ENCODE results near the gene HS3ST3A1. TPM values are rescaled to one million over a fixed set of nuclear protein-coding genes. Genes with fewer than 3 reads are reported as not detected.

The HS3ST3A1 gene
- total and polyA plus RNA-seq, 4 donors: 0.40 to 6.5 (median 2.5) TPM

- Histone ChIP-seq H3K9ac (ENCODE audit: low read depth in 1 of 2, low read length in 2 of 2) (no peak overlapping the region), H3K4me3 (ENCODE audit: low read depth in 1 of 3, low read length in 3 of 3) (no peak overlapping the region), H3K4me1 (ENCODE audit: control insufficient read depth in 4 of 4, insufficient read depth in 4 of 4, low read length in 3 of 4) (no peaks in the 10 kb centered on the region), H3K27me3 (ENCODE audit: control insufficient read depth in 4 of 4, insufficient read depth in 4 of 4, low read length in 3 of 4) (peaks cover 0 to 4% (median 0%) of the 10 kb centered on the region in 4 donors), H3K27ac (ENCODE audit: low read depth in 1 of 2, low read length in 2 of 2) (no peak overlapping the region), H3K9me3 (ENCODE audit: control insufficient read depth in 4 of 4, low read length in 3 of 4) (no peaks in the 10 kb centered on the region), H3K36me3 (ENCODE audit: control insufficient read depth in 4 of 4, insufficient read depth in 3 of 4, low read depth in 1 of 4, low read length in 3 of 4) (no peaks in the 10 kb centered on the region)
- 57% methylated on average over 2 of the region's 2 CpGs for WGBS
- no peak for DNase-seq (ENCODE audit: low spot score)
- TF ChIP-seq JUND (IDR thresholded peaks at IDR 0.05): no peak
- no peak for TF ChIP-seq FOXA2 (IDR thresholded peaks at IDR 0.05)
- TF ChIP-seq, protein P1, sequence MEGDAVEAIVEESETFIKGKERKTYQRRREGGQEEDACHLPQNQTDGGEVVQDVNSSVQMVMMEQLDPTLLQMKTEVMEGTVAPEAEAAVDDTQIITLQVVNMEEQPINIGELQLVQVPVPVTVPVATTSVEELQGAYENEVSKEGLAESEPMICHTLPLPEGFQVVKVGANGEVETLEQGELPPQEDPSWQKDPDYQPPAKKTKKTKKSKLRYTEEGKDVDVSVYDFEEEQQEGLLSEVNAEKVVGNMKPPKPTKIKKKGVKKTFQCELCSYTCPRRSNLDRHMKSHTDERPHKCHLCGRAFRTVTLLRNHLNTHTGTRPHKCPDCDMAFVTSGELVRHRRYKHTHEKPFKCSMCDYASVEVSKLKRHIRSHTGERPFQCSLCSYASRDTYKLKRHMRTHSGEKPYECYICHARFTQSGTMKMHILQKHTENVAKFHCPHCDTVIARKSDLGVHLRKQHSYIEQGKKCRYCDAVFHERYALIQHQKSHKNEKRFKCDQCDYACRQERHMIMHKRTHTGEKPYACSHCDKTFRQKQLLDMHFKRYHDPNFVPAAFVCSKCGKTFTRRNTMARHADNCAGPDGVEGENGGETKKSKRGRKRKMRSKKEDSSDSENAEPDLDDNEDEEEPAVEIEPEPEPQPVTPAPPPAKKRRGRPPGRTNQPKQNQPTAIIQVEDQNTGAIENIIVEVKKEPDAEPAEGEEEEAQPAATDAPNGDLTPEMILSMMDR (IDR thresholded peaks at IDR 0.05; ENCODE audit: low read depth, low read length, missing input control): no peak
- TF ChIP-seq RAD21 (IDR thresholded peaks at IDR 0.05): no peak
- no peak for TF ChIP-seq YY1 (IDR thresholded peaks at IDR 0.05)
- TF ChIP-seq TAF1 (conservative IDR thresholded peaks at IDR 0.05): no peak
- no peak for TF ChIP-seq HNF4A (conservative IDR thresholded peaks at IDR 0.05)
- no peak for TF ChIP-seq NR2F2 (IDR thresholded peaks at IDR 0.05)
Observed at GRCh38 chr17:13575466-13575865, 26.3 kb downstream of the HS3ST3A1 start.

GRCh38 chr17:13572581-13572980, 29.1 kb downstream of the HS3ST3A1 start:
- H3K9me3 ChIP-seq (ENCODE audit: control insufficient read depth in 4 of 4, low read length in 3 of 4): no peaks in the 10 kb centered on the region
- H3K4me1 ChIP-seq (ENCODE audit: control insufficient read depth in 4 of 4, insufficient read depth in 4 of 4, low read length in 3 of 4): no peaks in the 10 kb centered on the region
- WGBS: 71% methylated on average over 3 of the region's 3 CpGs
- no peak overlapping the region for H3K27ac ChIP-seq (ENCODE audit: low read depth in 1 of 2, low read length in 2 of 2)
- H3K9ac ChIP-seq (ENCODE audit: low read depth in 1 of 2, low read length in 2 of 2): no peak overlapping the region
- H3K4me3 ChIP-seq (ENCODE audit: low read depth in 1 of 3, low read length in 3 of 3): no peak overlapping the region
- DNase-seq (ENCODE audit: low spot score): no peak
- peaks cover 0 to 4% (median 0%) of the 10 kb centered on the region in 4 donors for H3K27me3 ChIP-seq (ENCODE audit: control insufficient read depth in 4 of 4, insufficient read depth in 4 of 4, low read length in 3 of 4)
- TF ChIP-seq JUND (IDR thresholded peaks at IDR 0.05): no peak
- no peak for TF ChIP-seq GABPA (IDR thresholded peaks at IDR 0.05 in 1 of 2, conservative IDR thresholded peaks at IDR 0.05 in 1 of 2)
- TF ChIP-seq, protein P1 (IDR thresholded peaks at IDR 0.05; ENCODE audit: low read depth, low read length, missing input control): no peak
- no peak for TF ChIP-seq FOXA1 (IDR thresholded peaks at IDR 0.05)
- TF ChIP-seq HNF4A (conservative IDR thresholded peaks at IDR 0.05): no peak
- TF ChIP-seq HNF4G (IDR thresholded peaks at IDR 0.05): no peak
- no peak for TF ChIP-seq RAD21 (IDR thresholded peaks at IDR 0.05)
- no peak for TF ChIP-seq FOXA2 (IDR thresholded peaks at IDR 0.05)
- TF ChIP-seq MAX (IDR thresholded peaks at IDR 0.05): no peak
- TF ChIP-seq TAF1 (conservative IDR thresholded peaks at IDR 0.05): no peak
- no peak for TF ChIP-seq RXRA (IDR thresholded peaks at IDR 0.05)
- TF ChIP-seq YY1 (IDR thresholded peaks at IDR 0.05): no peak
- no peak for TF ChIP-seq EGR1 (IDR thresholded peaks at IDR 0.05; ENCODE audit: low read depth in 2 of 2)
- TF ChIP-seq SP1 (IDR thresholded peaks at IDR 0.05): no peak
- no peak for TF ChIP-seq NR2F2 (IDR thresholded peaks at IDR 0.05)
- TF ChIP-seq REST (IDR thresholded peaks at IDR 0.05): no peak
- TF ChIP-seq, protein P2, sequence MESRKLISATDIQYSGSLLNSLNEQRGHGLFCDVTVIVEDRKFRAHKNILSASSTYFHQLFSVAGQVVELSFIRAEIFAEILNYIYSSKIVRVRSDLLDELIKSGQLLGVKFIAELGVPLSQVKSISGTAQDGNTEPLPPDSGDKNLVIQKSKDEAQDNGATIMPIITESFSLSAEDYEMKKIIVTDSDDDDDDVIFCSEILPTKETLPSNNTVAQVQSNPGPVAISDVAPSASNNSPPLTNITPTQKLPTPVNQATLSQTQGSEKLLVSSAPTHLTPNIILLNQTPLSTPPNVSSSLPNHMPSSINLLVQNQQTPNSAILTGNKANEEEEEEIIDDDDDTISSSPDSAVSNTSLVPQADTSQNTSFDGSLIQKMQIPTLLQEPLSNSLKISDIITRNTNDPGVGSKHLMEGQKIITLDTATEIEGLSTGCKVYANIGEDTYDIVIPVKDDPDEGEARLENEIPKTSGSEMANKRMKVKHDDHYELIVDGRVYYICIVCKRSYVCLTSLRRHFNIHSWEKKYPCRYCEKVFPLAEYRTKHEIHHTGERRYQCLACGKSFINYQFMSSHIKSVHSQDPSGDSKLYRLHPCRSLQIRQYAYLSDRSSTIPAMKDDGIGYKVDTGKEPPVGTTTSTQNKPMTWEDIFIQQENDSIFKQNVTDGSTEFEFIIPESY (IDR thresholded peaks at IDR 0.05): no peak
- TF ChIP-seq ATF3 (IDR thresholded peaks at IDR 0.05): no peak
- H3K36me3 ChIP-seq (ENCODE audit: control insufficient read depth in 4 of 4, insufficient read depth in 3 of 4, low read depth in 1 of 4, low read length in 3 of 4): no peaks in the 10 kb centered on the region
